Measurements from ENCODE around the gene FBXL16.

DNA sequence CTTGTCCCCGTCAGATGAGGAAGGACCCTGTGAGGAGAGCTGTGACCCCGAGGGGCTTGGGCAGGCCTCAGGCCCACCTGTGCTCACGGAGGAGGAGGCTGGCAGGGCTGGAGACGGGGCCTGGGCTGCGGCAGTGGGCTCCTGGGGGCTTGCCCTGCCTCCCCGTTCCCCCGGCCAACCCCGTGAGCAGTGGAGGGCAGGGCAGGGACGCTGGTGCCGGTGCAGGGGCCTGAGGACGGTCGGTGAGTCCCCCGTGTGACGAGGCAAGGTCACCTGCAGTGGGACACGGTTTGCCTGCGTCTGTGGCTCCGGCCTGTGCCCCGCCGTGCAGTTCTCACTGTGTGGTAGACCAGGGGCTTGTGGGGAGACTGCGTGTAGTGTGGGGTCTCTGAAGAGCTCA is 46.0 kb downstream of the FBXL16 start:
- TF ChIP-seq, protein P1, sequence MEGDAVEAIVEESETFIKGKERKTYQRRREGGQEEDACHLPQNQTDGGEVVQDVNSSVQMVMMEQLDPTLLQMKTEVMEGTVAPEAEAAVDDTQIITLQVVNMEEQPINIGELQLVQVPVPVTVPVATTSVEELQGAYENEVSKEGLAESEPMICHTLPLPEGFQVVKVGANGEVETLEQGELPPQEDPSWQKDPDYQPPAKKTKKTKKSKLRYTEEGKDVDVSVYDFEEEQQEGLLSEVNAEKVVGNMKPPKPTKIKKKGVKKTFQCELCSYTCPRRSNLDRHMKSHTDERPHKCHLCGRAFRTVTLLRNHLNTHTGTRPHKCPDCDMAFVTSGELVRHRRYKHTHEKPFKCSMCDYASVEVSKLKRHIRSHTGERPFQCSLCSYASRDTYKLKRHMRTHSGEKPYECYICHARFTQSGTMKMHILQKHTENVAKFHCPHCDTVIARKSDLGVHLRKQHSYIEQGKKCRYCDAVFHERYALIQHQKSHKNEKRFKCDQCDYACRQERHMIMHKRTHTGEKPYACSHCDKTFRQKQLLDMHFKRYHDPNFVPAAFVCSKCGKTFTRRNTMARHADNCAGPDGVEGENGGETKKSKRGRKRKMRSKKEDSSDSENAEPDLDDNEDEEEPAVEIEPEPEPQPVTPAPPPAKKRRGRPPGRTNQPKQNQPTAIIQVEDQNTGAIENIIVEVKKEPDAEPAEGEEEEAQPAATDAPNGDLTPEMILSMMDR (IDR thresholded peaks at IDR 0.05; ENCODE audit: insufficient read depth, low read length), result no peak
- TF ChIP-seq GABPA (IDR thresholded peaks at IDR 0.05; ENCODE audit: low read depth), result no peak

All from HL-60 (cell line).